Activated CD8-positive, alpha-beta T cell treated with anti-CD3 and anti-CD28 coated beads for 36 hours (primary cell): Measurements from ENCODE around the gene PIK3C2B. TPM values are rescaled to one million over a fixed set of nuclear protein-coding genes. Genes with fewer than 3 reads are reported as not detected.

Source experiments
- ATAC-seq: fragments of 200-7000 bp; cut with Tn5 transposase; one replicate; pipeline ENCODE4 v1.10.0; 2021; ENCODE audit warnings: mild to moderate bottlenecking, moderate library complexity
- CTCF ChIA-PET: fragments of 350-600 bp; sonication (Branson Sonifier 250); formaldehyde crosslinking; loops from one replicate; lab custom pipeline; 2021; ENCODE audit warnings: antibody characterized with exemption; lab: Charles Lee
- POLR2A ChIA-PET: fragments of 350-600 bp; sonication (Branson Sonifier 250); formaldehyde crosslinking; loops from one replicate; lab custom pipeline; 2021; ENCODE audit warnings: antibody characterized with exemption; lab: Charles Lee
- DNase-seq: peaks from one replicate; pipeline ENCODE4 v3.0.0-alpha.2; 2020
- H3K27ac Mint-ChIP-seq: one replicate; pipeline ENCODE4 v1.8.0; 2021; ENCODE audit warnings: mild to moderate bottlenecking, mixed read lengths
- H3K27me3 Mint-ChIP-seq: one replicate; pipeline ENCODE4 v1.8.0; 2021; ENCODE audit warnings: mixed read lengths
- H3K36me3 Mint-ChIP-seq: one replicate; pipeline ENCODE4 v1.8.0; 2021; ENCODE audit warnings: low read depth, mixed read lengths
- H3K4me1 Mint-ChIP-seq: one replicate; pipeline ENCODE4 v1.8.0; 2021; ENCODE audit warnings: low read depth, mixed read lengths
- H3K4me3 Mint-ChIP-seq: one replicate; pipeline ENCODE4 v1.8.0; 2021; ENCODE audit warnings: mild to moderate bottlenecking, moderate library complexity, mixed read lengths
- H3K9me3 Mint-ChIP-seq: one replicate; pipeline ENCODE4 v1.8.0; 2021; ENCODE audit warnings: mixed read lengths
- intact Hi-C: fragments of 100-400 bp; cut with micrococcal nuclease; formaldehyde crosslinking; loops from one replicate; pipeline ENCODE4 v1.10.0; 2022
- total RNA-seq, 2 experiments: library from RNA; stranded (reverse); gene quantifications; one replicate each; pipeline ENCODE4 v1.2.3, GENCODE V29; 2021
- TF ChIP-seq, protein P1 (sequence below): fragments of 200-600 bp; IDR thresholded peaks from one replicate; pipeline ENCODE4 v1.8.0; 2022; ENCODE audit warnings: antibody characterized with exemption, mild to moderate bottlenecking

PIK3C2B gene
- total RNA-seq, 2 experiments from 2014 or later: 26.6 to 28.9 TPM

DNA sequence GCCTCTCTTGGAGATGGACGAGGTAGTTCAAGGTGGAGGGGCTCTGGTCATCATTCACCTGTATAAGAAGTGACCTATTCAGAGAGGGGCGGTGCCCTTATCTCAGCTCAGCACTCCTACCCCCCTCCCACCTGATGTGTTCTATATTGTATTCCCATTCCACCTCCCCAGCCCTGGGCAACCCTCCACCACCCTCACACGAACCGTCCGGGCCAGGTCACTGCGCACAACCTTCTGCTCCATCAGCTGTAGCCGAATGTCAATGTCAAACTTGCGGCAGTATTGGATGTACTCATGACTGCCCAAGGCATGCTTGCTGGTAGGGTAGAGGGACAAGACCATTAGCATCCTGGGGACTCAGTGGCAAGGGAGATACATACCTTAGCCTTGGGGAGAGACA, 34.3 kb downstream of the PIK3C2B start:
- CTCF ChIA-PET: interaction anchor here (1.0 to 2.0 kb wide), 3 partner anchors 14 to 43 kb away, joined by 4 to 9 read pairs (median 4); no protein-coding TSS in a partner anchor
- no peaks in the 10 kb centered on the region for H3K9me3 Mint-ChIP-seq
- H3K4me1 Mint-ChIP-seq: peaks cover 45% of the 10 kb centered on the region
- no peak for DNase-seq
- POLR2A ChIA-PET: no interaction called here
- H3K36me3 Mint-ChIP-seq: peaks cover 28% of the 10 kb centered on the region
- H3K4me3 Mint-ChIP-seq: no peak overlapping the region
- ATAC-seq: no peak
- H3K27ac Mint-ChIP-seq: no peak overlapping the region
- no peaks in the 10 kb centered on the region for H3K27me3 Mint-ChIP-seq
- TF ChIP-seq, protein P1, sequence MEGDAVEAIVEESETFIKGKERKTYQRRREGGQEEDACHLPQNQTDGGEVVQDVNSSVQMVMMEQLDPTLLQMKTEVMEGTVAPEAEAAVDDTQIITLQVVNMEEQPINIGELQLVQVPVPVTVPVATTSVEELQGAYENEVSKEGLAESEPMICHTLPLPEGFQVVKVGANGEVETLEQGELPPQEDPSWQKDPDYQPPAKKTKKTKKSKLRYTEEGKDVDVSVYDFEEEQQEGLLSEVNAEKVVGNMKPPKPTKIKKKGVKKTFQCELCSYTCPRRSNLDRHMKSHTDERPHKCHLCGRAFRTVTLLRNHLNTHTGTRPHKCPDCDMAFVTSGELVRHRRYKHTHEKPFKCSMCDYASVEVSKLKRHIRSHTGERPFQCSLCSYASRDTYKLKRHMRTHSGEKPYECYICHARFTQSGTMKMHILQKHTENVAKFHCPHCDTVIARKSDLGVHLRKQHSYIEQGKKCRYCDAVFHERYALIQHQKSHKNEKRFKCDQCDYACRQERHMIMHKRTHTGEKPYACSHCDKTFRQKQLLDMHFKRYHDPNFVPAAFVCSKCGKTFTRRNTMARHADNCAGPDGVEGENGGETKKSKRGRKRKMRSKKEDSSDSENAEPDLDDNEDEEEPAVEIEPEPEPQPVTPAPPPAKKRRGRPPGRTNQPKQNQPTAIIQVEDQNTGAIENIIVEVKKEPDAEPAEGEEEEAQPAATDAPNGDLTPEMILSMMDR: no peak
- intact Hi-C loops: no loop called here

DNA sequence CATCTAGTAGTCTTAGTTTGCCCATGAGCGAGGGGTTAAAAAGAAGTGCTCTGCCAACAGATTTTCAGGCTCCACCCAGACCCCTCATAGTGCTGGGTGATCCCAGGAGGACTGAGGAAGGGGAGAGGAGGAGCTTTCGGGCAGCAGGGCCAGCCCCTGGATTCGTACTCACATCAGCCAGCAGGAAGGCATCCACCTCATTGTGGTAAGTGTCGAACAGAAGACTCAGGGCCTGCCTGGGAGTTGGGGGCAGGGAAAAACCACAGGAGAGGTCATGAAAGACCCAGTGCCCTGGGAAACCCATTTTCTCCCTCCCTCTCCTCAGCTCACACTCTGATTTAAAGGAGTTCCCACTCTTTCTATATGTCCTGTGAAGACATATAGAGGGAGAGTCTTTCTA, 34.9 kb downstream of the PIK3C2B start:
- ChIA-PET POLR2A (no interaction called here), CTCF (interaction anchor here (2.0 kb wide), 1 partner anchor 14 kb away, joined by 9 read pairs; no protein-coding TSS in a partner anchor)
- intact Hi-C loops: no loop called here

GRCh38 chr1:204457666-204458065, 36.9 kb downstream of the PIK3C2B start:
- no peaks in the 10 kb centered on the region for H3K27me3 Mint-ChIP-seq
- intact Hi-C loops: no loop called here

More for the DNA sequence above, 34.9 kb downstream of the PIK3C2B start:
- no peak overlapping the region for H3K27ac Mint-ChIP-seq
- peaks cover 39% of the 10 kb centered on the region for H3K4me1 Mint-ChIP-seq
- no peak overlapping the region for H3K4me3 Mint-ChIP-seq
- peaks cover 28% of the 10 kb centered on the region for H3K36me3 Mint-ChIP-seq
- no peaks in the 10 kb centered on the region for H3K27me3 Mint-ChIP-seq
- no peak for DNase-seq
- no peaks in the 10 kb centered on the region for H3K9me3 Mint-ChIP-seq
- TF ChIP-seq, protein P1: no peak
- ATAC-seq: no peak

DNA sequence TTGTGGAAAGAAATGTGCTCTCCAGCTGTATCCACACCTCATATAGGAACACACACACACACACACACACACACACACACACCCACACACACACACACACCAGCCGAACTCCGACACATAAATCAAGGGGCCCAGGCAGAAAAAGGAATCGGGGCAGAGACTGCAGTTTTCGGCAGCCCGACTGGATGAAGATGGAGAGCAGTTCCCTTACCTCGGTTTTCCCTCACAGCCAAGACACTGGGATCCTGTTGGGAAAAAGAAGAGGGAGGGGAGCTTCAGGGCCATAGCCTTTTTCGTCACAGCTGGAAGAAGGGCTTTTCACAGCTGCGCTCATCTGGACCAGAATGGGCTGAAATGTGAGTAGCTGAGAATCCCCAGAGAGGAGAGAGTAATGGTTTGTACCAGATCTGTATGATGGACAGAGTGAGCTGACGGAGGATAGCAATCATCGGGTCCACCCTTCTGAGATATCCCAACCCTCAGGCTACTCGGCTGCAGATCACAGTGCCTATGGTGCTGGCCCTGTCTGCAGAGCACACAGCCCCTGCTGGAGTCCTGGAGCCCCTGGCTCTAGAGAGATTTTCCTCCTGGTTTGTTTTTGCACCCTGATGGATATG, 37.7 kb downstream of the PIK3C2B start:
- intact Hi-C loops: no loop called here
- H3K9me3 Mint-ChIP-seq: no peaks in the 10 kb centered on the region
- ChIA-PET CTCF (interaction anchor here (0.7 to 4.9 kb wide), 7 partner anchors 10 to 852 kb away, joined by 3 to 31 read pairs (median 5); no protein-coding TSS in a partner anchor), POLR2A (interaction anchor here (1.0 kb wide), 1 partner anchor 37 kb away, joined by 4 read pairs; no protein-coding TSS in a partner anchor)
- H3K4me1 Mint-ChIP-seq: peaks cover 26% of the 10 kb centered on the region
- DNase-seq: no peak
- H3K27ac Mint-ChIP-seq: no peak overlapping the region
- H3K27me3 Mint-ChIP-seq: no peaks in the 10 kb centered on the region
- peaks cover 28% of the 10 kb centered on the region for H3K36me3 Mint-ChIP-seq
- TF ChIP-seq, protein P1: no peak
- no peak overlapping the region for H3K4me3 Mint-ChIP-seq
- no peak for ATAC-seq

More at GRCh38 chr1:204457666-204458065, 36.9 kb downstream of the PIK3C2B start:
- POLR2A ChIA-PET: interaction anchor here (1.0 kb wide), 1 partner anchor 36 kb away, joined by 4 read pairs; no protein-coding TSS in a partner anchor
- peaks cover 28% of the 10 kb centered on the region for H3K4me1 Mint-ChIP-seq
- DNase-seq: no peak
- TF ChIP-seq, protein P1: no peak
- no peak overlapping the region for H3K27ac Mint-ChIP-seq
- CTCF ChIA-PET: interaction anchor here (1.2 to 4.9 kb wide), 5 partner anchors 11 to 45 kb away, joined by 3 to 31 read pairs (median 7); no protein-coding TSS in a partner anchor
- no peak for ATAC-seq
- H3K9me3 Mint-ChIP-seq: no peaks in the 10 kb centered on the region
- peaks cover 28% of the 10 kb centered on the region for H3K36me3 Mint-ChIP-seq
- H3K4me3 Mint-ChIP-seq: no peak overlapping the region

GRCh38 chr1:204455831-204456145, 38.8 kb downstream of the PIK3C2B start:
- POLR2A ChIA-PET: interaction anchor here (1.2 kb wide), 1 partner anchor 67 kb away, joined by 3 read pairs; no protein-coding TSS in a partner anchor
- Mint-ChIP-seq H3K27ac (no peak overlapping the region), H3K9me3 (no peaks in the 10 kb centered on the region), H3K27me3 (no peaks in the 10 kb centered on the region), H3K4me1 (peaks cover 19% of the 10 kb centered on the region), H3K4me3 (no peak overlapping the region), H3K36me3 (peaks cover 23% of the 10 kb centered on the region)
- DNase-seq (no peak), ATAC-seq (no peak)
- CTCF ChIA-PET: interaction anchor here (1.6 to 4.9 kb wide), 4 partner anchors 9 to 47 kb away, joined by 5 to 31 read pairs (median 10); no protein-coding TSS in a partner anchor
- intact Hi-C loops: no loop called here
- TF ChIP-seq, protein P1: no peak
